ENCODE results near the gene LMAN1L.
A peak's percentile ranks its signal among the peaks of the same experiment; 100 is the strongest.

The LMAN1L gene

DNA sequence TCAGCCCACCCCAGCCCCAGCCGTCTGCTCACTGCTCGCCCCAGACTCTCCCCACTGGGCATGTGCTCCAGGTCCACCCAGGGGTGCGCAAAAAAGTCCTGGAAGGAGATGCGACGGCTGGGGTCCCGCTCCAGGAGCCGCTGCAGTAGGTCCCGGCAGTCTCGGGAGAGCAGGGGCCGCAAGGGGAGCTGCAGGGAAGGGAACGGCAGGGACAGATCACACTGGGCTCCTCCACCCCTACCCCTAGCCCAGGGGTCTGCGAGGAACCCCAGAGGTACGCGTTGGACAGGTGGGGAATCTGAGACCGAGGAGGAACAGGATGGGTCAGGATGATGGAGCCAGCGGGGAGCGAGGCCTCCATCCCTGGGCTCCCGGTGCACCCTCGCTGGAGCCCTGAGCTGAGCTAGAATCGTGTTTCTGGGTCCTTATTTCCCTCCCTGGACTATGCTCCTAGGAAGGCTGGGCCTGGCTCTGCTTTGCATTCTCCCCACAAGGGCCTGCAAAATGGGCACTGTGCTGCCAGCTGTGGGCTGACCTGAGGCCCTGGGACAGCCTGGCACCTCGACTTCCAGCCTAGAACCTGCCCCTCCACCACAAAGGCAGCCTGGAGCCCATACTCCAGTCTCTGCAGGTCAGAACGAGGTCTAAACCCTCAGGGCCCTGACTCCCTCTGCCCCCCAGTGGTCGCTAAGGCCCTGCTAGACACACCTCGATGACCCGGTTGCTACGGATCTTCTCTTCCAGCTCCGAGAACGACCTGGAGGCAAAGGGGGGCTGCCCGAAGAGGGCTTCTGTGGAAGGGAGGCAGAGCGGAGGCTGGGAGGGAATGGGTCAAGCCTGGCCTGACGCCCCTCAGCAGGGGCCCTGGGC is 27.1 kb downstream of the LMAN1L start:
- no peak for DNase-seq

DNA sequence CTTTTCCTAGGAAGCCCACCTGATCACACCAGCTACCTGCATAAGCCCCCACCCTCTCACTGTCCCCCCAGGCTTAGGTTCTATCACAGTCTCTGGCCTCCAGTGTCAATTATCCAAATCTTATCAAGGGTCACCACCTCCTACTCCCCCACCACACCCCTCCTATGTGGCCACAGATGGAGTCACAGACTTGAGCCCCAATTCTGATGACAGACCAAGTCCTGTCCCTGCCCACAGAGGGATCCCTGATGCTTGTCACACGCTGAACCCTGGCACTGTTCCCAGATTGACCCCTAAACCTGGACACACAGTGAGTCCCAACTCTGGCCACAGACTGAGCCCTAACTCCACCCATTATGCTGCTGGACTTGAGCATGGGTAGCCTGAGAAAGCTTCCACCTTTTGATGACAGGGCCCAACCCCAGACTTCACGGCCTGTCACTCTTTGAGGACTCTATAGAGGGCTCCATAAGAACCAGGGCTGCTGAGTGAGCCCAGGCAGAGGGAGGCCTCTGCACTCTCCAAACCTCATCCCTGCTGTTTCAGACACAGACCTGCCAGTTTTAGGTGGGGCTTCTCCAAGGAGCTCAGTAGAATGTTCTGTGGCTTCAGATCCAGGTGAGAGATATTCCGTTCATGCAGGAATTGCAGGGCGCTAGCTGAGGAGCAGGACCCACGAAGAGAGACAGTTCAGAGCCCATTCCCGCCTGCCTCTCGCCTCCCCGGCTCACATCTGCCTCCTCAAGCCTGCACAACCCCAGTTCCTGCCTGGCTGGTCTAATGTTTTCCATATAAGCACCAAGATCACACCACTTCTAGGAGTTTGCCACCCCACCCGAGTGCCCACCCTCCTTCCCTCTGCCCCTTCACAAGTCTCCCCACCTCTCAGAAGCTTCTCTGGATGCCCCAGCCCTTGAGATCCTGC is 28.5 kb downstream of the LMAN1L start:
- DNase-seq = no peak

DNA sequence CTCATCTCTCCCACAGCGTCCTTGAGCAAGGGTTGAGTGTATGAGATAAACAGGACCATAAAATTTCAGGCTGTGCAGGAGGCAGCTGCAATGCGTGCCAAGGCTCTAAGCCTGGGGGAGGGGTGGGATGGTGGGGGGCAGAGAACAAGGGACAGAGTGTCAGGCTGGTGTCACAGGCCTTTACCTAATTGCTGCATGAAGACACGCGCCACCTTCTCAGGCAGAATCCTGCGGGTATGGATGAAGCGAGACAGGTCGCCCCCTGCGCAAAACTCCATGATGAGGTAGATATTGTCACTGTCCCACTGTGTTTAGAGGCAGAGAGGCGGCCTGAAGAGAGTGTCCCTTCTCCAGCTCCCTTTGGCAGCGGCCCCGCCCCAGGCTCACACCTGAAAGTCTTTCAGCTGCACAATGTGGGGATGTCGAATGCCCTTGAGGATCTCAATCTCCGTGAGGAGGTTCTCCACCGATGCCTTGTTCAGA is 29.3 kb downstream of the LMAN1L start:
- no peak for DNase-seq

DNA sequence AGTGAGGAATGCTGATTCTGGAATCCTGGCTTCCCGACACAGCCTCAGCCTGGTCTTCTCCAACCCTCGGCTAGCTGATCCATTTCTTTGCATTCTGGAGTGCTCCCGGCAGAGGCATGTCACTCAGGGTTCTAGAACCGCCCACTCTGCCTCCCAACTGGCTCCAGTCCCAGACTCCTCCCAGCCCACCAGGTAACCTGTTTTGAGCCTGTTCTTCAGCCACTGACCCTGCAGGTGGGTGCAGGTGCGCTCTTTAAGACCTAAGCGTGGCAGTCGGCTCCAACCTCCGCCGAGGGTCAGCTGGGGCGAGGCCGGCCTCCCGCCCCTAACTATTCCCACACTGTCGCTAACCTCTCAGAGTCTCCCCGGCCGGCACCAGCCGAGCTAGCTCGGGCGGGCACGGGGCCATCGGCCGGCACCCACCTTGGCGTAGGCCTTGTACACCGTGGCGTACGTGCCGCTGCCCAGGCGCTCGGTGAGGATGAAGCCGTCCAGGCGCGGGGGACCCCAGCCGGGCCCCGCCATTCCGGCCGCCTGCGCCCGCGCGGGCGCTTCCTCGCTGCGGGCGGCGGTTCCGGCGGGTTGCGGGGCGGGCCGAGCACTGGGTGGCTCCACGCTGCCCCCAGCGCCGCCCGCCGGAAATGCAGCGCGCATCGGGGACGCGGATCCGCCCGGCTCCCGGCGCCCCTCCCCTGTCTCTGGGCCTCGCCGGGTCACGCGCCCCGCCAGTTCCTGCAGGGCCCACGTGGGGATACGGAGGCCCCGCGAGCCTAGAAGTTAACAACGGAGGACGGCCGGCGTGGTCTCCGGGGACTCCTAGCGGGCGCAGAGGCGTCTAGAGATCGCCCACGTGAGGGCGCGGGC is 30.2 kb downstream of the LMAN1L start, which contains the start of gene ULK3:
Gene ULK3, minus strand, starts transcription at position 576 of the 864 bp plus-strand sequence. Its CDS starts 51 bp downstream, at position 525.
- peak; percentile 73 for DNase-seq

DNA sequence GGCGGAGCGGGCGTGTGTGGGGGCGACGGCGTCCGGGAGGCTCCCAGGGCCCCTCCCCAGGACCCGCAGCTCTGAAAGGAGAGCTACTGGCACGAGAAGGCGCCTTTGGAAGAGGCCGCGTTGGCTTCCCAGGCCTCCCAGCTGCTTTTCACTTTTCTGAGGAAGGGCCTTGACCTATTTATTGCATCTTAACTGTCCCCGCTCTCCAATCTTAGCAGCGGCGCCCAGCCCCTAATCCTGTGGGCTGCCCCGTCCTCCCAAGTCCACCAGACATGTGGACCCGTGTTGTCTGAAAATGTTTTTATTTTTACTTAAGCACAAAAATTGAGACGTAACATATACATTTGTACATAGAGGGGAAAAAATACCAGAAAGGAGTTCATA is 30.8 kb downstream of the LMAN1L start:
- DNase-seq = no peak

DNA sequence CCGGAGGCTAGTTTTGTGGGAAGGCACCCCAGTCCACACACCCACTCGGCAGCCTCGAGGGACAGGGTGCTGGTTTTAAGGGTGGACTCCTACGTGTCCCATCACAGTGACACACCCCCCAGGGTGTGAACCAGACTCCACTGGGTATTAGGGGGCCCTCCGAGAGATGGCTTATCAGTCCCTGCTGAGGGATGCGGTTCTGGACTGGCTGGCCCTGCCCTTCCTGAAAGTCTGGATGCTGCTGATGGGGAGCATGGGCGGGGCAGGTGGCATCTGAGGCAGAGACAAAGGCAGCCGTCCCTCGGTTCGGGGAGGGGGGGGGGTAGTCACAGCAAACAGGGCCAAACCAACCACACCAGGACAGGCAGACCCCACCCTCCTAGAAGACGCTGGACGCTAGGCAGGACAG is 31.3 kb downstream of the LMAN1L start:
- no peak for DNase-seq

DNA sequence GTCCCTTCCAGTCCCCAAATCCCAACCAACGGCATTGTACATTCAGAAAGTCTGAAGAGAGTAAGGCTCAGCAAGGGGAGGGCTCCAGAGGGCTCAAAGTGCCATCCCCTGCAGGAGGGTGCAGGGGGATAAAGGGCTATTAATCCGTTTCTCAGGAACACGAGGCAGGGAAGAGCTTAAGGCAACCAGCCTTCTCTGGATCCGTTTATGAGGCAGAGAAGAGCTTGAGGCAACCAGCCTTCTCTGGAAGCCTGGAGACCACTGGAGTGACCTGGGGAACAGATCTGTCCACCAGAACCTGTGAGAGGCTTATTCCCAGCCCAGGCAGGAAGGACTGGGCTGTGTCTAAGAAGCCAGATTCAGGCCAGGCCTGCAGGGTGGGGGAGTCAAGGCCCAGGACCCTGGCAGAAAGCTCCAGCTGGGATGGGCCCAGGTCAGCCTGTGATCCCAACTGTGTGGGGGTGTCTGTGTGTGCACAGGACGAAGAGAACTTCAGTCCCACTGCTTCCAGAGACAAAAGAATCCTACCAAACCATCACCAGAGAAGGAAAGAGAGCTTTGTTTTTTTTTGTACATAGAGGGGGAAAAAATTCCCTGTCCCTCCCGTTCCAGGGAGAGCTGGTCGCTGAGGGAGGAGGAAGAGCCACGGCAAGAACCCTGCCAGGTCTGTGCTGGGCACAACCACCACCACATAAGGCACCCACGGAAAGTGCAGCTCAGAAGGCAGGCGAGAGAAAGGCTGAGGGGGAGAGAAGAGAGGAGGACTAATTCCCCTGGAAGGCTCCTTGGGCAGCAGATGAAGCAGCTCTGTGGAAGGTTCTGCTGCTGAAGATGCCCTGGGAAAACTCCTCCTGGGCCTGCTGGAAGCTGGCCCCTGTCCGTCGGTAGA is 31.9 kb downstream of the LMAN1L start:
- DNase-seq = no peak

DNA sequence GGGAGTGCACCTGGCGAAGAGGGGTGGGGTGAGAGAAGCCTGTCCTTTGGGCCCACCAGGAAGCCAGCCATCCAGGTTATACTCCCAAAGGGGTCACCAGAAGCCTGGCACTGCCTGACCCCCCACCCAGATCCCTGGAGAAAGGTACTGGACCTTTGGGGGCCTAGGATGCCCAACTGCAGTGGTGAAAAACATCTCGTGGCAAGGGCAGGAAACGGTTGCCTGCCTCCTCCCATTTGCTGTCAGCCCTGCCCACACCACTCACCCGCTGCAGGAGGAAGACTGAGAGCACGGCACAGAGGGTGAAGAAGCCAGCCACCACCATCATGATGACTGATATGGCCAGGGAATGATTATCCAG is 32.6 kb downstream of the LMAN1L start:
- DNase-seq = no peak

DNA sequence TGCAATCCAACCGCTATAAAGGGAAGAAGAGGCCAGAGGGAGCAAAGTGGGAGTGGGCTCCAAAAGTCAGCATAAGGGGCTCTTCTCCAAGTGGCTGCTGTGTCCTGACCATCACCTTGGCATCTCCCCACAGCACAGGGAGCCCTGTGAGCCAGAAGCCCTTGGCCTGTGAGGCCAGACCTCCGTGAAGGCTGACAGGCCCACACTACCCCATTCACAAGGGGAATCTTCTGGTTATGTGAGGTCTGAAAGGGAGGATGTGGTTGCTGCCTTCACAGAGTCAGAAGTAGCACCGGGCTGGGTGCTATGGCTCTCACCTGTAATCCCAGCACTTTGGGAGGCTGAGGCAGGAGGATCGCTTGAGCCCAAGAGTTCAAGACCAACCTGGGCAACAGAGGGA is 32.9 kb downstream of the LMAN1L start:
- no peak for DNase-seq

DNA sequence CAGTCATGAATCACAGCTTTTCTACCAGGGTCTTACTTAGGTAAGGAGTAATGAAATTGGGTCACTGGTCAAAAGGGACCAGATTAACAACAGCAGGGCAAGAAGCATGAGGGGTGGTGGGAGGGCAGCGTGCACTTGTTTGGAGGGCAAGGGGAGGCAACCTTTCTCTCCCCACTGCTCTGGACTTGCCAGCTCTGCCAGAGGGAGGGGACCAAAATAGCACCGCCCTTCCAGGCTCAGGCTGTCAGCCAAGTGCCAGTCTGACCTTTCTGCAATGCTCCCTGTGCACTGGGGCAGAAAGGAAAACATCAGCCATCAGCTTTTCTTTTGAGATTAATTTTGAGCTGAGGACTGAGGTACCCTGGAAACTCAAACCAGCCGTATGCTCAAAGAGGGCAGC is 34.8 kb downstream of the LMAN1L start:
- no peak for DNase-seq

DNA sequence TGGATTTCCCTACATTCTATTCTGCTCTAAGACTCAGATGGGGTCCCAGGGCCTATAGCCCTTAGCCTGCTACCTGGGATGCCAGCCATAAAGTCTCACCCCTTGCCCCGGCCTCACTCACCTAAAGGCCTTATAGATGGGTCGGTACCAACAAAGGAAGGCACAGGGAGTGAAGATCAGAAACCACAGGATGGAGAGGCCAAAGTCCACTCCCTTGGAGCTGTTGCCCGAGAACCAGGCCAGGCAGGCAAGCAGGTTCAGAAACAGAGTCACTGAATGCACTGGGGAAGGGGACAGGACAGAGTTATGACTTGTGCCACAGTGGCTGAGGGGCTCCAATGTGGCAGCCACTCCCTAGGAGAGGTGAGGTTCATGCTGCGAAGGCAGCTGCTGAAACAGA is 37.8 kb downstream of the LMAN1L start:
- DNase-seq = no peak

DNA sequence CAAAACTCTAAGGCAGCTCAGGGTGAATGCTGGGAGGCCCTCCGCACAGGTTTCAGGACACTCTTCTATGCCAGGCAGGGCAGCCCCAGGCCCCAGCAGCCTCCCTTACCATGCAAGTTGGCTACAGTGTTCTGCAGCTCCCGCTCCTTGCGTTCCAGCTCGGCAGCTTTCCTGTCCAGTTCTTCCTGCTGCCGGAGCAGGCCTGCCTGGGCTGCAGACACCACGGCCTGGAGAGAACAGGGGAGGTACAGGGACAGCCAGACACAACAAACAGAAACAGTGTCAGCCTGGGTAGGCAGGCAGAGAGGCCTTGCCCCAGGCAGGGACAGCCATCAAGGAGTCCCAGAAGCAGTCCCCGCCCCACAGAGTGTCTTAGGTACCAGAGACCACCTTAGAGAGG is 39.3 kb downstream of the LMAN1L start:
- no peak for DNase-seq

DNA sequence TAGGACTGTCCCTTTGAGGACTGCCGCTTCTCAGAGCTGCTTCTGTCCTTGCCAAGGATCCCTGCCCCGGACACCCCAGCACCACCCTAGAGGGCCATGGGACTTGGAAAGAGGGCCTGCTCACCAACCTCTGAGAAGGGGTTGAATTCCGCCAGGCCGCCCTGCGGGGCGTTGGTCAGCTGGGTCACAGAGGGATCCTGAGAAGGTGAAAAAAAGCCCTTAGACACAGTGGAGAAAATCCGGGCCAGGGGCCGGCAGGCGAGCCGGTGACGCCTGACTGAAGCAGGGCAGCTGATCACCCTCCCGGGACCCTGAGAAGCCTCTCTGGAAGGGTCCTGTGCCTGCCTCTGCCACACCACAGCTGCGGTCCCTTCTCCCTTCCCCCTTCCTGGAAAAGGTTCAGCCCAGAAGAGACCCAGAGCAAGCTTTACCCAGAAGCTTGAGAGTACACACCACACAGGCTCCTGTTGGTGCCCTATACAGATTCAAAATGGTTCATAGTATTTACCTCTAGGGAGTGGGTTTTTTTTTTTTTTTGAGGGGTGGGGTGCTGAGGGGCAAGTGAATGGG is 41.9 kb downstream of the LMAN1L start:
- no peak for DNase-seq

DNA sequence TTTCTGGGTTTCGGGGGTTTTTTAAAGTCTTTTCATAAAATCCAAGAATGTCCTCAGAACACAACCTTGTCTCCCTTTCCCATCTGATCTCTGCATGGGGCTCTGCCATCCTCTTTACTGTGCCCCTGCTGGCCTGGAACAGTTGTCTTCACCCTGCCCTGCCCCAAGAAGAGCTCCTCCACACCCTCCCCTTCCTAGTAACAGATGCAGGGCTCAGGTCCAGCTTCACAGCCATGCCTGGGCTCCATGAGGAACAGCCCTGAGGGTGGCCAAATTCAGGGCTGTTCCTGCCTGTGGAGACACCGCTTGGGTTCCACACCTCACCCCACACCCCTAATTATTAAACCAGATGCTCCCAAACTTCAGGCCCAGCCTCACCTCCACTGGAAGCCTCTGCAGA is 43.2 kb downstream of the LMAN1L start:
- no peak for DNase-seq

DNA sequence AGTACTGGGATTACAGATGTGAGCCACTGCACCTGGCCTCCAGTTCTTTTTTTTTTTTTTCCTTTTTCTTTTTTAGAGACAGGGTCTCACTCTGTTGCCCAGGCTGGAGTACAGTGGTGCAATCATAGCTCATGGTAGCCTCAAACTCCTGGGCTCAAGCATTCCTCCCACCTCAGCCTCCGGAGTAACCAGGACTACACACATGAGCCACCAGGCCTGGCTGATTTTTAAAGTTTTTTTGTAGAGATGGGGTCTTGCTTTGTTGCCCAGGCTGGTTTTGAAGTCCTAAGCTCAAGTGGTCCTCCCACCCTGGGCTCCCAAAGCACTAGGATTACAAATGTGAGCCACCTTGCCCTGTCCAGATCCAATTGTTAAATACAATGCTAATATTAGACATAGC is 43.9 kb downstream of the LMAN1L start:
- no peak for DNase-seq

DNA sequence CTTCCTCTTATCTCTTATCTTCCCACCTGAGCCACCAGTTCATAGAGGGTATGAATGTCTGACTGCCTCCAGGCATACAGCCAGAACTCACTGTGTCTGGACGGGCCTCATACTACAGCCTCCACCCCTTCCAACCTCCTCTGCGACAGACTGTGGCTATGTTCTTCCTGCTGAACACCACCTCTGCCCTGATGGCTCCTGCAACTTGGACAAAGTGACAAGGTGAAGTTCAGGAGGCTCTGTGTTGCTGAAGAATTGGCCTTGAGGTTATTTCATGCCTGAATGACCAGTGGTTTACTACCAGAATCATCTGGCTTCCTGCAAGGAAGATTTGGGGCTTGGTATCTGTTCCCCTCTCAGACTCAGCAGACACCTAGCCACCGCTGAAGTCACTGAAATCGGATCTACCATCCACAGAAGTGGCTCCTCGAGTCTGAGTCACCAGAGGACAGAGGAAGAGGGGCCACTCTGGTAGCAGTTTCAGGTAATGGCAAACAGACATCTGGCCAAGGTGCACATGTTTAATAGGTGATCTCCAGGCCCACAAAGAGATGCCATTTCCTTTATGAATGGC is 44.5 kb downstream of the LMAN1L start:
- no peak for DNase-seq

DNA sequence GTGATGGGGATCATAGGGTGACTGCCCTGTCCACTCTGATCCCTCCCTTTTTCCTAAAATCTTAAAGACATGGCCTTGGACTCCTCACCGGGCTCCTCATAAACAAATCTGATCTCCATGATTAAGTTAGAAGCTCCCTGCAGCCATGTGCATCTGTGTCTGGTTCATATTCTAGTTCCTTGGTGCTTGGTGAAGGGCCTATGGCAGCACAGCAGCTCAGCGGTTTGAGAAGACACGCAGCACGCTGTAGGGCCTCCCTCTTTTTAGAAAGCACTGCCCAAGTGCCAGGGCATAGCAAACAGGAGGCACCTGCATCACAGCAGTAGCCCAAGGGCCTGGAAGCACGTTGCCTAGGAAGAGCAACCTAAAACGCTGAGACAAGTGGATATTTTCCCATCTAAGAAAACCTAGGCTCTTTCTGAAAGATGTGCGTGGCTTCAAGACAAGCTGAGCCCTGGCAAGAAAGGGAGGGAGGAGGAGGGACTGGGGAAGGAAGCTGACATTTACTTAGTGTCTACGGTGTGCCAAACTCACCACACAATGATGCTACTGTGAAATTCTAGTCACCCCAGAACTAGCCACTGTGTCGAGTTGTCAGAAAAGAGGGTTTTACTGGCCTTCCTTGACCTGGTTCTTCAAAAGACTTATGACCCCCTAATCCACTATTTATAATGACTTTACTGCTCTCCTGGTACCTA is 45.2 kb downstream of the LMAN1L start:
- no peak for DNase-seq

DNA sequence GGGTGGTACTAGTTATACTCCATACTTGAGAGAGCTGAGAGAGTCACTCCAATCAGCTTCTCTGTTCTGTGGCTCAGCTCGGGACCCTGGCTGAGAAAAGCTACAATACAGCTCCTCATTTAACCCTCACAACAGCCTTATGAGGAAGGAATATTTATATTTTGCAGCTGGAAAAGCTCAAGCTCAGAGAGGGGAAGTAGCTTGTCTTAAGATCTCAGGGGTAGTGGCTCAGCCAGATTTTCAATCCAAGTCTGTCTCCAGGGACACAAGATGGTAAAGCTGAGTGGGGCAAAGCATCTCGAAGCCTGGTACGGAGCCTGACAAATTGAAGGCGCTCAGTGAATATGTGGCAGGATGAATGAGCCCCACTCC is 45.7 kb downstream of the LMAN1L start:
- no peak for DNase-seq

DNA sequence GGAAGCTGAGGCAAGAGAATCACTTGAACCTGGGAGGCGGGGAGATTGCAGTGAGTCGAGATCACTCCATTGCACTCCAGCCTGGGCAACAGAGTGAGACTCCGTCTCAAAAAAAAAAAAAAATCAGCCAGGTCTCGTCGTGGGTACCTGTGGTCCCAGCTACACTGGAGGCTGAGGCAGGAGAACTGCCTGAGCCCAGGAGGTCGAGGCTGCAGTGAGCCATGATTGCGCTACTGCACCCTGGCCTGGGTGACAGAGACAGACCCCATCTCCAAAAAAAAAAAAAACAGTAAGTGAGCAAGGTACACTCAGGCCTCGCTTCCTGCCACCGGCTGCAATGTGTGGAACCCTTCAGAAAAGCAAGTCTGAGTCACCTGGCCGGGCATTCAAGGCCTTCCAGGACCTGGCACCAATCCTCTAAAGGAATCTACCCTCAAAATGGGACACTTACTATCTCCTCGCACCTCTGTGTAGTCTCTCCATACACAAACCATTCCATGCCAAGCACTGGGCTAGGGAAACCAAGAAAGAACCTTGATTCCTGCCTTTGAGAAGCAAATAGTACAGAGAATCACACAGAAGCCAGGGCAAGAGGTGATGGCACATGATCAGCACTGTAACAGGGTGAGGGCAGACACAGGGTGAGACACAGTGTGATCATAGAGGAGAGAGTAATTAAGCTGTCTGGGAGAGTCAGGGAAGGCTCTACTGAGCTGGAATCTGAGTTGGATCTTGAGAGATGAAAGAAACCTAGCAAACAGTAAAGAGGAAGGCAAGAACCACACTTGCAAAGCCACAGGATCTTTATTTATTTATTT is 50.8 kb downstream of the LMAN1L start:
- DNase-seq = no peak

DNA sequence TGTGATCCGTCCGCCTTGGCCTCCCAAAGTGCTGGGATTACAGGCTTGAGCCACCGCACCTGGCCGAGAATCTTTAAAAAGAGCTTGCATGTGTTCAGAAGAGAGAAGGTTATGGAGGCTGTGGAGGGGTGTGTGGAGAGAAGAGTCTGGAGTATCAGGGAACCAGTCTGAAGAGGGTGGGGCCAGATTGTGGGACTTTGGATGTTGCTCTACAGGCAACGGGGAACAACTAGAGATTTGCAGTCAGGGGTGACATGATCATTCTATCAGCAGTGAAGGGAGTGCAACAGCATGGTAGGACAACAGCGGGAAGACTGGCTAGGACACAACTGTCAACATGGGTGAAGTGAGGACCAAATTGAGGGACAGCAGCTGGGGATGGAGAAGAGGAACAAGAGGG is 51.7 kb downstream of the LMAN1L start:
- no peak for DNase-seq
